ENCODE measurements around the gene FDX1.

The FDX1 gene

DNA sequence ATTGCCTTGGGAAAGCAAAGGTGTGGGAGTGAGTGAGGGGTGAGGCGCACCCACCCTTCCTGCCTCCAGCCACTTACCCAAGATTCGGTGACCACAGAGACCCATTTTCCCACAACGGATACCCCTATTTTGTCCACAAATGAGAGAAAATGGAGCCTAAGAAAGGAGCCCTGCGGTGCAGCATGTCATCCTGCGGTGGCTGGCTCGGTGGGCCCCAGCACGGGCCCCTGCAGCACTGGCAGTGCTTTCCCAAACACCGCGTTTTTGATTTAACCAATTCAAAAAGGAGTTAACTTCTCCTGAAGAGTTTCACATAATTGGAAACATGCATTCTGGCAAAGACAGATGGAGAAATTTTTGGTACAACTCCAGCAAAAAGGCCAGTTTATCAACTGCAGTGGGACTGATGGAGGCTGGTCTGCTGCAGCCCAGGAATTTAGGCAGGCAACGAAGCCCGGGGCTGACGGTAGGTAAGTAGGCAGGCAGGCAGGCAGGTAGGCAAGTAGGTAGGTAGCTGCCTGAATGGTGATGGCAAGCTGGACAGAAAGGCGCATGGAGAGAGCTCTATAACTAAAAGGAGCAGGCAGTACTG lies 84.2 kb downstream of the FDX1 start:
- DNase-seq, result no peak

Data from GDM1 (cell line).